Activated CD4-positive, alpha-beta T cell treated with anti-CD3 and anti-CD28 coated beads, Interleukin-2, amount 10 ng/mL, durations not matched to agents 7 days and 5 days (primary cell): ENCODE measurements around the gene FSTL1. TPM values are rescaled to one million over a fixed set of nuclear protein-coding genes. Genes with fewer than 3 reads are reported as not detected.

Experiments
- CTCF ChIA-PET: fragments of 350-600 bp; sonication (Branson Sonifier 250); formaldehyde crosslinking; loops from one replicate; lab custom pipeline; 2021; ENCODE audit warnings: antibody characterized with exemption; lab: Charles Lee
- POLR2A ChIA-PET: fragments of 350-600 bp; sonication (Branson Sonifier 250); formaldehyde crosslinking; loops from one replicate; lab custom pipeline; 2021; ENCODE audit warnings: antibody characterized with exemption; lab: Charles Lee
- DNase-seq: peaks from one replicate; pipeline ENCODE4 v3.0.0-alpha.2; 2020
- H3K27ac Mint-ChIP-seq: one replicate; pipeline ENCODE4 v1.8.0; 2021; ENCODE audit warnings: mild to moderate bottlenecking, moderate library complexity, mixed read lengths
- H3K27me3 Mint-ChIP-seq: one replicate; pipeline ENCODE4 v1.8.0; 2021; ENCODE audit warnings: mixed read lengths
- H3K36me3 Mint-ChIP-seq: one replicate; pipeline ENCODE4 v1.8.0; 2021; ENCODE audit warnings: low read depth, mixed read lengths
- H3K4me1 Mint-ChIP-seq: one replicate; pipeline ENCODE4 v1.8.0; 2021; ENCODE audit warnings: mixed read lengths
- H3K4me3 Mint-ChIP-seq: one replicate; pipeline ENCODE4 v1.8.0; 2021; ENCODE audit warnings: mild to moderate bottlenecking, moderate library complexity, mixed read lengths
- H3K9me3 Mint-ChIP-seq: one replicate; pipeline ENCODE4 v1.8.0; 2021; ENCODE audit warnings: mixed read lengths
- total RNA-seq, 2 experiments: library from RNA; stranded (reverse); gene quantifications; one replicate each; pipeline ENCODE4 v1.2.3, GENCODE V29; 2021

Gene FSTL1
- total RNA-seq, 2 experiments from 2014 or later: 0.35 to 0.37 TPM

DNA sequence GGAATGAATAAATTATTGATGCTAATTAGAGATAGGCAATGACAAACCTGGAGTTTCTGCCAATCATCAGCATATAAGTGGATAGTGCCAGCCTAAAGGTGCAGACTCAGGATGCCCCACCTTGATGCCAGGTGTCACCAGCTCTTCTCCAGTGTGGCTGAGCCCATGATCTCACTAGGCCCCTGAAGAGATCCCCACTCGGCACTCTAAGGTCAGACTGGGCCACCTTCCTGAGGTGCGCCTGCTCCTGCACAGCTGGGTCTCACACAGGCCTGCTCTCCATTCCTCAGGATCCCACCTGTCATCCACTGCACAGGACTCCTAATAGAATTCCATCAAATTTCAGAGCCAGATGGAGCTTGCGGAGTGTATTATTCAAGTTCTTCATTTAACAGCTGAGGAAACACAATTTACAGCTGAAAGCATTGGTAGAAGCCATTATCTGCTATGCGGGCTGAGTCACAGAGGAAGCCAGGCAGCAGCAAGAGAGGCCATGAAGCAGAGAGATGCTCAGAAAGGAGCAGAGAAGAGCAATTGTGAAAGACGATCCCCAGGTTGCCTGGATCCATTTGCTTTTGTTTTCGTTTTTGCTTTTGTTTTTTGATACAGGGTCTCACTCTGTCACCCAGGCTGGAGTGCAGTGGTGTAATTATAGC, 25.1 kb upstream of the FSTL1 start:
- H3K4me3 Mint-ChIP-seq: no peak overlapping the region
- CTCF ChIA-PET: no interaction called here

DNA sequence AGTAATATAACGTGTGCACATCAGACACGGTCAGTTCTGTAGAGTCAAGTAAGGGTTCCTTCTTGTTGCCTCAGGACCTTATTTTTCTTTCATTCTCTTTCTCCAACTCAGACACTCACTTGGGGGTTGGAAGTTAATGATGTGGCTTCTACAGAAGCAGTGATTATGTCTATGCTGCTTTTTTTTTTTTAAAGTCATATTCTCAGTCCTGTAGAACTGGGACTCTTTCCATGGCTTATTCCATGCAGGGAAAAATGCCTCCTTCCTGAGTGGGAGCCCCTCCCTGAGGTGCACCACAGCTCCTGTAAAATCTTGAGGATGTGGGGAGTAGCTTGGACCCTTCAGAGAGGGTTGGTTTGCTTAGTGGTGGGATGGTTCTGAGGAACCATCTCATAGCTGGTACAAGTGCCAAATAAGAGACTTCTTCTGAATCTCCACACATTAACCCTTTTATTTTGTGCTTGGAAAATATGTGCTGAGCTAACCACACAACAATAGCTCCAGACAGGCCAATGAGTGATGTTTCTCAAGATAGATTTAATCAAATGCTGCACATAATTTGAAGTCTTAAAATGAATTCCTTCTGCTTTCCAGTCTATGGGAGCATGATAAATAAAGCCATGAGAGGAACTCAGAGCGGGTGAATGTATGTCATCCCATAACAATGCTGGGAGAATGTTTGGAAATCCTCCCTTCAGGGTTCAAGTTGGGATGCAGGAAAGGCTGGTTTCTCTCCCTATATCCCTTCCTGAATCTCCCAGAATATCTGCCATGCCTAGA, 23.3 kb upstream of the FSTL1 start:
- no peak for DNase-seq
- Mint-ChIP-seq H3K9me3 (no peaks in the 10 kb centered on the region), H3K27ac (no peak overlapping the region), H3K4me3 (no peak overlapping the region), H3K4me1 (no peaks in the 10 kb centered on the region), H3K36me3 (no peaks in the 10 kb centered on the region), H3K27me3 (peaks cover 6% of the 10 kb centered on the region)
- ChIA-PET POLR2A (no interaction called here), CTCF (no interaction called here)

More for the DNA sequence above, 25.1 kb upstream of the FSTL1 start:
- no peaks in the 10 kb centered on the region for H3K4me1 Mint-ChIP-seq
- no peaks in the 10 kb centered on the region for H3K9me3 Mint-ChIP-seq
- H3K36me3 Mint-ChIP-seq: no peaks in the 10 kb centered on the region
- DNase-seq: no peak
- H3K27ac Mint-ChIP-seq: no peak overlapping the region
- H3K27me3 Mint-ChIP-seq: peaks cover 5% of the 10 kb centered on the region
- POLR2A ChIA-PET: no interaction called here

GRCh38 chr3:120473389-120473788, 22.6 kb upstream of the FSTL1 start:
- no peaks in the 10 kb centered on the region for H3K36me3 Mint-ChIP-seq
- DNase-seq: no peak
- no peaks in the 10 kb centered on the region for H3K4me1 Mint-ChIP-seq
- H3K27ac Mint-ChIP-seq: no peak overlapping the region
- ChIA-PET CTCF (no interaction called here), POLR2A (no interaction called here)
- H3K27me3 Mint-ChIP-seq: peaks cover 6% of the 10 kb centered on the region
- no peak overlapping the region for H3K4me3 Mint-ChIP-seq
- H3K9me3 Mint-ChIP-seq: no peaks in the 10 kb centered on the region

- Mint-ChIP-seq H3K27me3 (peaks cover 12% of the 10 kb centered on the region), H3K4me3 (no peak overlapping the region), H3K9me3 (no peaks in the 10 kb centered on the region), H3K36me3 (no peaks in the 10 kb centered on the region), H3K4me1 (no peaks in the 10 kb centered on the region), H3K27ac (no peak overlapping the region)
- no peak for DNase-seq
- CTCF ChIA-PET: no interaction called here
- POLR2A ChIA-PET: no interaction called here
These were observed 21.5 kb upstream of the FSTL1 start for GRCh38 chr3:120472121-120472844.

GRCh38 chr3:120471643-120472042, 20.9 kb upstream of the FSTL1 start:
- POLR2A ChIA-PET: no interaction called here

DNA sequence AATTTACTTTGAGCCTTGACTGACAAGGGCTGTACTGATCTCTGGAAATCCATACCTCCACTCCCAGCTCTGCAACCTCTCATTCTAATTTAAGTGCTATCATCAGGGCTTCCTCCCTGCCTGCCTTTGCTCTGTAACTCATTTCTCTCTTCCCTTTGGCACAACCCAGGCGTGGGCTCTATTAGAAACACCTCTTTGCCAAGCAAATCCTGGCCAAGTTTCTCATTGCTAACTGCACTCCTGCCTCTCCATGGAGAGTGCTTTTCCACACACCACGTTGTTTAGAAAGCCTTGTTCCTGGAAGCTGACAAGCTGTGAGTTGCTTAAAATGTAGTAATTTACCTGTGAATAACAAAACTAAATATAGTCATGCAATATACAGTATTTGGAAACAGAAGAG, 20.1 kb upstream of the FSTL1 start:
- Mint-ChIP-seq H3K27me3 (peaks cover 12% of the 10 kb centered on the region), H3K4me1 (no peaks in the 10 kb centered on the region), H3K27ac (no peak overlapping the region), H3K4me3 (no peak overlapping the region), H3K36me3 (no peaks in the 10 kb centered on the region), H3K9me3 (no peaks in the 10 kb centered on the region)
- POLR2A ChIA-PET: no interaction called here
- no peak for DNase-seq
- CTCF ChIA-PET: interaction anchor here (0.6 to 1.0 kb wide), 2 partner anchors 9 to 88 kb away, joined by 3 read pairs; no protein-coding TSS in a partner anchor

More at GRCh38 chr3:120471643-120472042, 20.9 kb upstream of the FSTL1 start:
- CTCF ChIA-PET: interaction anchor here (0.6 to 1.0 kb wide), 2 partner anchors 9 to 87 kb away, joined by 3 read pairs; no protein-coding TSS in a partner anchor
- H3K27me3 Mint-ChIP-seq: peaks cover 12% of the 10 kb centered on the region
- no peaks in the 10 kb centered on the region for H3K4me1 Mint-ChIP-seq
- DNase-seq: no peak
- no peaks in the 10 kb centered on the region for H3K36me3 Mint-ChIP-seq
- H3K4me3 Mint-ChIP-seq: no peak overlapping the region
- H3K27ac Mint-ChIP-seq: no peak overlapping the region
- no peaks in the 10 kb centered on the region for H3K9me3 Mint-ChIP-seq

DNA sequence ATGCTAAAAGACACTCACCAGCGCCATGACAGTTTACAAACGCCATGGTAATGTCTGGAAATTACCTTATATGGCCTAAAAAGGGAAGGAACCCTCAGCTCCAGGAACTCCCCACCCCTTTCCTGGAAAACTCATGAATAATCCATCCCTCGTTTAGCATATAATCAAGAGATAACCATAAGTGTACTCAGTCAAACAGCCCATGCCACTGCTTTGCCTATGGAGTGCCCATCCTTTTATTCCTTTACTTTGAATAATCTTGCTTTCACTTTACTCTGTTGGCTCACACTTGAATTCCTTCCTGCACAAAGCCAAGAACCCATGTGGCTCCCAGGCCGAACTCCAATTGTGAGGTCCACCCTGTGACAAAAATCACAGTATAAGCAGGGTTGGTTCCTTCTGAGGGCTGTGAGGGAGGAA, 19.1 kb upstream of the FSTL1 start:
- Mint-ChIP-seq H3K9me3 (no peaks in the 10 kb centered on the region), H3K4me3 (no peak overlapping the region), H3K36me3 (no peaks in the 10 kb centered on the region), H3K4me1 (no peaks in the 10 kb centered on the region), H3K27ac (no peak overlapping the region), H3K27me3 (peaks cover 13% of the 10 kb centered on the region)
- POLR2A ChIA-PET: no interaction called here
- CTCF ChIA-PET: no interaction called here
- DNase-seq: no peak

DNA sequence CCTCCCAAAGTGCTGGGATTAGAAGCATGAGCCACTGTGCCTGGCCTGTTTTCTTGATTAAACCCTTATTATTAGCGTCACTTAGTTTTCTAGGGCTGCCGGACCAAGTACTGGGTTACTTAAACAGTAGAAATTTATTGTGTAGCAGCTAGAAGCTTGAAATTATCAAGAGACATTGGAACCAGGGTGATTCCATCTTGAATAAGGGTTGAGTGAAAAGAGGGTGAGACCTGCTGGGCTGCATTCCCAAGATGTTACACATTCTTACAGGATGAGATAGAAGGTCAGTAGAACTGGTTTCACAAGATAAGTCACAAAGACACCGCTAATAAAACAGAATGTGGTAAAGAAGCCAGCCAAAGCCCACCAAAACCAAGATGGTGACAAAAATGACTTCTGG, 18.6 kb upstream of the FSTL1 start:
- Mint-ChIP-seq H3K36me3 (no peaks in the 10 kb centered on the region), H3K27ac (no peak overlapping the region), H3K4me3 (no peak overlapping the region), H3K9me3 (no peaks in the 10 kb centered on the region), H3K4me1 (no peaks in the 10 kb centered on the region), H3K27me3 (peaks cover 12% of the 10 kb centered on the region)
- DNase-seq: no peak
- ChIA-PET CTCF (no interaction called here), POLR2A (no interaction called here)

DNA sequence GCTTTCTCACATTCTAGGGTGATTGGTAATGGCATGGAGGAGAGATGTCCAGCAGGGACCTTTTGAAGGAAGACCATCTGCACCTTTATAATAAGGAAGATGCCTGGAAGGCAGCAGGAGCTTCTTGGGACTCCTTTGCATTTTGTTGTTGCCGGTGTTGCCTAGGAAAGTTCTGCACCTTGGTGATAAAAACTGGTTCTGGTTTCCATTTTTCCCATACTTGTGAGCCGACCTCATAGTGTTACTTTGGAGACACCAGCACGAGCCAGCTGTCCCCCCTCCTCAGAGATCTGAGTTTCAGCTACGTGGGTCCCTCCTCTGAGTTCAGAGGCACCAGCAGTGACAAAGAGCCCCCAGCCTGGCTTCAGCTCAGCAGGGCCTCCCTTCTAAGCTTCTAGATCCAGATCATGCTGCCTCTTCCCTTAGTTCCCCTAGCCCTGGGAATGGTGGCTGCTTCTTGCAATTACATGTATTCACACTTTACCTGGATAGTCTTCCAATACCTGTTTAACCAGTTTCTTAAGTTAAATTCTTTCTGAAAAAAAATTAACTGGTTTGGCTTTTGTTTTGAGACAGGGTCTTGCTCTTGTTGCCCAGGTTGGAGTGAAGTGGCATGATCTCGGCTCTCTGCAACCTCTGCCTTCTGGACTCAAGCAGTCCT, 18.0 kb upstream of the FSTL1 start:
- POLR2A ChIA-PET: no interaction called here
- H3K4me3 Mint-ChIP-seq: no peak overlapping the region

GRCh38 chr3:120462409-120462959, 11.7 kb upstream of the FSTL1 start:
- H3K4me3 Mint-ChIP-seq: no peak overlapping the region
- no peaks in the 10 kb centered on the region for H3K36me3 Mint-ChIP-seq
- peaks cover 11% of the 10 kb centered on the region for H3K27me3 Mint-ChIP-seq
- CTCF ChIA-PET: interaction anchor here (0.6 to 1.1 kb wide), 3 partner anchors 9 to 241 kb away, joined by 3 read pairs; no protein-coding TSS in a partner anchor
- H3K4me1 Mint-ChIP-seq: peaks cover 6% of the 10 kb centered on the region
- no peak overlapping the region for H3K27ac Mint-ChIP-seq
- no peak for DNase-seq
- POLR2A ChIA-PET: no interaction called here
- no peaks in the 10 kb centered on the region for H3K9me3 Mint-ChIP-seq

More for the DNA sequence above, 18.0 kb upstream of the FSTL1 start:
- Mint-ChIP-seq H3K9me3 (no peaks in the 10 kb centered on the region), H3K27me3 (peaks cover 12% of the 10 kb centered on the region), H3K4me1 (no peaks in the 10 kb centered on the region), H3K36me3 (no peaks in the 10 kb centered on the region), H3K27ac (no peak overlapping the region)
- no peak for DNase-seq
- CTCF ChIA-PET: no interaction called here

GRCh38 chr3:120461416-120461815, 10.6 kb upstream of the FSTL1 start:
- Mint-ChIP-seq H3K4me3 (no peak overlapping the region), H3K36me3 (no peaks in the 10 kb centered on the region), H3K27ac (no peak overlapping the region), H3K4me1 (peaks cover 6% of the 10 kb centered on the region), H3K9me3 (no peaks in the 10 kb centered on the region), H3K27me3 (peaks cover 11% of the 10 kb centered on the region)
- POLR2A ChIA-PET: no interaction called here
- DNase-seq: no peak
- CTCF ChIA-PET: no interaction called here

DNA sequence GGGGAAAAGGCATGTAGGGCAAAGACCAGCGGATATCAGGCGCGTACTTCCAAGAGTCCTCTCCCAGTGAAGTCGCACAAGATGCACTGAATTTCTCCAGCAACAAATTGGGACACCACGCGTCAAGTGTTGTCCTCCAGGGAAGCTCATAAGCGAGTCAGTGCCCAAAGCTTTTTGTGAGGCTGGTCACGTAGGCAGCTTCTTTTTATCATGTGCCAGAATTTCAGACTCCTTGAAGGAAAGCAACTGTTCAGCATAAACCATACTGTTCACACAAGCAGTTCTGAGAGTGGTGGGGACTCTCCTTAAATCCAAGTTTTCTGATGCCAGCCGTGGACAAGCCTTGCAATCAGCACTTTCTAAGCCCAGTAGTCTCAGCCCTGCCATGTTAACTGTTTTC, 10.1 kb upstream of the FSTL1 start:
- peaks cover 11% of the 10 kb centered on the region for H3K27me3 Mint-ChIP-seq
- POLR2A ChIA-PET: no interaction called here
- no peaks in the 10 kb centered on the region for H3K9me3 Mint-ChIP-seq
- CTCF ChIA-PET: no interaction called here
- peaks cover 6% of the 10 kb centered on the region for H3K4me1 Mint-ChIP-seq
- no peak for DNase-seq
- H3K4me3 Mint-ChIP-seq: no peak overlapping the region
- H3K27ac Mint-ChIP-seq: no peak overlapping the region
- H3K36me3 Mint-ChIP-seq: no peaks in the 10 kb centered on the region
